Measurements from ENCODE around the gene MYL6. TPM values are rescaled to one million over a fixed set of nuclear protein-coding genes. Genes with fewer than 3 reads are reported as not detected.
A peak's percentile ranks its signal among the peaks of the same experiment; 100 is the strongest.

Gene MYL6
- total RNA-seq, 2 donors from 2014 or later: 1,587 to 1,792 TPM

DNA sequence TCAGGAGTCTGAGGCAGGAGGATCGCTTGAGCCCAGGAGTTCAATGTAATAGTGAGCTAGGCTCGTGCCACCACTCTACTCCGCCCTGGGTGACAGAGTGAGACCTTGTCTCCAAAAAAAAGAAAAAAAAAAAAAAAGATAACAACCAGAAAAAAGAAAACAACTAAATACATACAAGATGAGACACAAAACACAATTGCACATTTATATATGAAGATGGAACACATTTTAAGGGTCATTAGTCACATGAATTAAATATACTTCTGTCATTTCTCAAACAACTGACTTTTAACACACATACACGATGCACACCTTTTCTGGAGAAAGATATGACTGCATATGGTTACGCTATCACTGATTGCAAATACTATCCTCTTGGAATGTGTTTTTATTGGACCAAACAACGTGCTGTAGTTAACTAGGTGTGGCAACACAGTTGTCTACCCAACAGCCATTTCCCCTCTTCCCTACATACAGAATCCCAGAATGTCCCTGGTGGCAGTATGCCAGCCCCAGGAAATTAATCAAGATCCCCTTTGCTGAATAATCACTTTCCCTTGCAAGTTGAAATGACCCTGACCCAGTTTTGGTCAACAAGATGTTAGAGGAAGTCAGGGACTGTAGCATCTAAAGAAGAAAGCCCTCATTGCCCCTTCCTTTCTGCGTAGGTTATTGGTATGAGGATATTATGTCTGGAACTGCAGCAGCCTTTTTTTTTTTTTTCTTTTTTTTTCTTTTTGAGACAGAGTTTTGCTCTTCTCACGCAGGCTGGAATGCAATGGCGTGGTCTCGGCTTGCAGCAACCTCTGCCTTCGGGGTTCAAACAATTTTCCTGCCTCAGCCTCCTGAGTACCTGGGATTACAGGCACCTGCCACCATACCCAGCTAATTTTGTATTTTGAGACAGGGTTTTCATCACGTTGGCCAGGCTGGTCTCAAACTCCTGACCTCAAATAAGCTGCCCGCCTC, 11.4 kb upstream of the MYL6 start:
- Histone ChIP-seq H3K27ac (no peak overlapping the region), H3K4me1 (replicated peaks) (peaks cover 5% of the 10 kb centered on the region), H3K36me3 (peaks cover 0 to 11% of the 10 kb centered on the region in 2 donors), H3K27me3 (replicated peaks; ENCODE audit: insufficient read depth) (no peaks in the 10 kb centered on the region), H3K4me3 (no peak overlapping the region), H3K9me3 (no peaks in the 10 kb centered on the region)
- no peak for DNase-seq (ENCODE audit: low spot score)
- intact Hi-C loops (cut with DNase I): no loop called here
- 55% methylated on average over 13 of the region's 13 CpGs for WGBS
- TF ChIP-seq POLR2AphosphoS5 (IDR thresholded peaks at IDR 0.05): no peak
- TF ChIP-seq, protein P1, sequence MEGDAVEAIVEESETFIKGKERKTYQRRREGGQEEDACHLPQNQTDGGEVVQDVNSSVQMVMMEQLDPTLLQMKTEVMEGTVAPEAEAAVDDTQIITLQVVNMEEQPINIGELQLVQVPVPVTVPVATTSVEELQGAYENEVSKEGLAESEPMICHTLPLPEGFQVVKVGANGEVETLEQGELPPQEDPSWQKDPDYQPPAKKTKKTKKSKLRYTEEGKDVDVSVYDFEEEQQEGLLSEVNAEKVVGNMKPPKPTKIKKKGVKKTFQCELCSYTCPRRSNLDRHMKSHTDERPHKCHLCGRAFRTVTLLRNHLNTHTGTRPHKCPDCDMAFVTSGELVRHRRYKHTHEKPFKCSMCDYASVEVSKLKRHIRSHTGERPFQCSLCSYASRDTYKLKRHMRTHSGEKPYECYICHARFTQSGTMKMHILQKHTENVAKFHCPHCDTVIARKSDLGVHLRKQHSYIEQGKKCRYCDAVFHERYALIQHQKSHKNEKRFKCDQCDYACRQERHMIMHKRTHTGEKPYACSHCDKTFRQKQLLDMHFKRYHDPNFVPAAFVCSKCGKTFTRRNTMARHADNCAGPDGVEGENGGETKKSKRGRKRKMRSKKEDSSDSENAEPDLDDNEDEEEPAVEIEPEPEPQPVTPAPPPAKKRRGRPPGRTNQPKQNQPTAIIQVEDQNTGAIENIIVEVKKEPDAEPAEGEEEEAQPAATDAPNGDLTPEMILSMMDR (IDR thresholded peaks at IDR 0.05): no peak
- TF ChIP-seq POLR2A (IDR thresholded peaks at IDR 0.05): no peak

DNA sequence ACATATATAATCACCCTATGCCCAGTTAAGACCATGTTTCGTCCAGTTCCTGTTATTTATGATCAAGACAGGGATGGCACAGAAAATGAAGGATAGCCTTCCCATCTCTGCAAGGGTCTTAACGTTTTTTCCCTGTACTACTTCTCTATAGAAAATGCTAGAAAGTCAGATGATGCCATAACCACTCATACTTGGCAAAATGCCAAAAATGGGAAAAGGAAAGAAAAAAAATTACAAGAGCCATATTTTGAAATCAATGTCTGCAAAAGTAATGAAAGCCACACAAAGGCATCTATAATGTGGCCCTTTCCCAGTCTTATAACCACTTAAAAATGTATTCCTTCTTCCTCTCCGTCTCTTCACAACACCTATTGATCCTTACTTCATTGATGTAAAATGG, 7.6 kb upstream of the MYL6 start:
- Histone ChIP-seq H3K4me3 (no peak overlapping the region), H3K4me1 (replicated peaks) (peaks cover 5% of the 10 kb centered on the region), H3K36me3 (no peaks in the 10 kb centered on the region), H3K9me3 (no peaks in the 10 kb centered on the region), H3K27me3 (replicated peaks; ENCODE audit: insufficient read depth) (no peaks in the 10 kb centered on the region), H3K27ac (no peak overlapping the region)
- TF ChIP-seq POLR2AphosphoS5 (IDR thresholded peaks at IDR 0.05) (no peak), POLR2A (IDR thresholded peaks at IDR 0.05) (no peak)
- TF ChIP-seq, protein P1 (IDR thresholded peaks at IDR 0.05): no peak
- WGBS: 66% methylated on average over 3 of the region's 3 CpGs
- no peak for DNase-seq (ENCODE audit: low spot score)
- intact Hi-C loops (cut with DNase I): no loop called here

- peak; percentile 62 for DNase-seq (ENCODE audit: low spot score)
- intact Hi-C loops (cut with DNase I): no loop called here
- Histone ChIP-seq H3K27ac (peak overlapping the region; percentile 96 to 97), H3K27me3 (replicated peaks; ENCODE audit: insufficient read depth) (no peaks in the 10 kb centered on the region), H3K4me1 (replicated peaks) (peaks cover 5% of the 10 kb centered on the region), H3K9me3 (no peaks in the 10 kb centered on the region), H3K4me3 (peak overlapping the region; percentile 54 to 62), H3K36me3 (no peaks in the 10 kb centered on the region)
- no peak for TF ChIP-seq POLR2AphosphoS5 (IDR thresholded peaks at IDR 0.05)
- TF ChIP-seq, protein P1 (IDR thresholded peaks at IDR 0.05): peak in 3 of 4 experiments; percentile 18 to 74 (median 61)
- WGBS: 3% methylated on average over 12 of the region's 12 CpGs
Observed at GRCh38 chr12:56151672-56152131, 6.5 kb upstream of the MYL6 start.

GRCh38 chr12:56152132-56152755, 5.9 kb upstream of the MYL6 start, which contains the start of gene MYL6B:
MYL6B (plus strand) TSS chr12:56152587; CDS start chr12:56153919, 1,332 bp downstream.
- H3K27me3 ChIP-seq (replicated peaks; ENCODE audit: insufficient read depth): no peaks in the 10 kb centered on the region
- peaks cover 5% of the 10 kb centered on the region for H3K4me1 ChIP-seq (replicated peaks)
- peak; percentile 93 for DNase-seq (ENCODE audit: low spot score)
- TF ChIP-seq POLR2AphosphoS5 (IDR thresholded peaks at IDR 0.05) (peak; percentile 98), POLR2A (IDR thresholded peaks at IDR 0.05) (peak; percentile 53)
- TF ChIP-seq, protein P1 (IDR thresholded peaks at IDR 0.05): peak in 1 of 4 experiments; percentile 14
- 0% methylated on average over 33 of the region's 37 CpGs for WGBS
- intact Hi-C loops (cut with DNase I): no loop called here
- H3K4me3 ChIP-seq: peak within 1 kb of the TSS; percentile 54 to 62
- H3K9me3 ChIP-seq: no peaks in the 10 kb centered on the region
- no peaks in the 10 kb centered on the region for H3K36me3 ChIP-seq
- peak within 1 kb of the TSS; percentile 96 to 97 for H3K27ac ChIP-seq
